Mesenteric fat pad (tissue), 1 donor: ENCODE measurements around the gene NAA50. TPM values are rescaled to one million over a fixed set of nuclear protein-coding genes. Genes with fewer than 3 reads are reported as not detected.

Experiments used
- DNase-seq: peaks from one replicate; pipeline ENCODE4 v3.0.0-alpha.2; 2020; ENCODE audit warnings: low spot score
- total RNA-seq: library from RNA; stranded (reverse); fragmentation: NEBNext Ultra II Directional; extraction: Animal tissue kit (Norgen Biotek cat#: 25700); gene quantifications from one replicate; pipeline ENCODE4 v1.2.1, GENCODE V29; 2021
- donor health status: DM: yes; HTN: yes; CAD: no.

Gene NAA50
- total RNA-seq, 1 donor from 2014 or later, result 175 TPM

DNA sequence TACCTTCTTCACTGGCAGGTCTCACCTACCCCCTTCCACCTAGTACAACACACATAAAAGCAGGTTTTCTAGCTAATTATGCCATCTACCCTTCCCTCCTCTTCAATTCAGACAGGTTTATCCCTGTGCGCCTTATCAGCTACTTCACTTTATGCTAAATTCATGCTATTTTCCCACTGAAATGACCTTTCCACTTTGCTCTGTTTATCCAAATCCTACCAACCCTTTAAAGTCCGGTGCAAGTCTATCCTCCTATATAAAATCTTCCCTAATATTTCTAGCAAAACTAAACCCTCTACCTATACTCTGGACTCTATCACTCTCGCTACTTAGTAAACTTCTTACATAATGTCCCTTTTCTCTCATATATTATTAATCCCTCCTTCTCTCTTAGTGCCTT lies 55.6 kb downstream of the NAA50 start:
- no peak for DNase-seq

DNA sequence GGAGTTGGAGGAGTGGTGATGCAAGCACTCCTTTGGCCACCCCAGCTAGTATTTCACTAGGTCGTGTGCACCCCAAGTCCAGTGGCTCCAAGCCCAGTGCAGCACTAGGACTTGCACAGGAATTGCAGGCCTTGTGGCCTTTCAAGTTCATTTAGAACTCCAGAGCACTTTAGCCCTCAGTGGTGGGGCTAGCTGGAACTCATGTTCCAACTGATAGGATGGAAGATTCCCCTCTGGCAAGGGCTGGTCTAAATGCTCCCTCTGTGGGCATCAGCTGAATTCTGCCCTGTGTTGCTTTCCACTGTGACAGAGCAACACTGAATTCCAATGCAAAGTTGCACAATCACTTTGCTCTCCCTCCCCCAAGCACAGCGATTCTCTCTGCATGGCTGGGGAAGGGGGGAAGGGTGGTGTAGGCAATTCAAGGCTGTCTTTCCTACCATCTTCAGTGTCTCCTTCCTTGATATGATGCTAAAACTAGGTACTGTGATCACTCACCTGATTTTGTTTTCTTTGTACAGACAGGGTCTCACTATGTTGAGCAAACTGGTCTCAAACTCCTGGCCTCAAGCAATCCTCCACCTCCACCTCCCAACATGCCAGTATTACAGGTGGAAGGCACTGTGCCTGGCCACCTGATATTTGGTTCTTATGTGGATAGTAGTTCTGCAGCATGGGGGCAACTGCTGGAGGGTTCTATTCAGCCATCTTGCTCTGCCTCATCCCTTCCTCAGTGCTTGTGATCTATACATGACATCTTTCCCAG lies 59.9 kb downstream of the NAA50 start:
- DNase-seq, result no peak

DNA sequence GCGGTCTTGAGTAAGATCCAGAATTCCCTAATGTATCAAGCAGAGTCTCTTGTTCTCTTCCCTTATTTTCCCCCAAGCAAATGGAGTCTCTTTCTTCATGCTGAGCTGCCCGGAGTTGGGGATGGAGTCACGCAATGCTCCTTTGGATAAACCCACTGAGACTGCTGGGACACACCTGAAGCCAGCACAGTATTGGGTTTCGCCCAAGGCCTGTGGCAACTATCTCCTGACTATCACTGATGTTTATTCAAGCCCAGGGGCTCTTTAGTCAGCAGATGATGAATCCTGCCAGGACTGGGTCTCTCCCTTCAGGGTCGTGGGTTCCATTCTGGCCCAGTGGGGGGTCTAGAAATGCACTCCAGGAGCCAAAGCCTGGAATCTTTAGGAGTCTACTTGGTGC lies 60.9 kb downstream of the NAA50 start:
- no peak for DNase-seq

DNA sequence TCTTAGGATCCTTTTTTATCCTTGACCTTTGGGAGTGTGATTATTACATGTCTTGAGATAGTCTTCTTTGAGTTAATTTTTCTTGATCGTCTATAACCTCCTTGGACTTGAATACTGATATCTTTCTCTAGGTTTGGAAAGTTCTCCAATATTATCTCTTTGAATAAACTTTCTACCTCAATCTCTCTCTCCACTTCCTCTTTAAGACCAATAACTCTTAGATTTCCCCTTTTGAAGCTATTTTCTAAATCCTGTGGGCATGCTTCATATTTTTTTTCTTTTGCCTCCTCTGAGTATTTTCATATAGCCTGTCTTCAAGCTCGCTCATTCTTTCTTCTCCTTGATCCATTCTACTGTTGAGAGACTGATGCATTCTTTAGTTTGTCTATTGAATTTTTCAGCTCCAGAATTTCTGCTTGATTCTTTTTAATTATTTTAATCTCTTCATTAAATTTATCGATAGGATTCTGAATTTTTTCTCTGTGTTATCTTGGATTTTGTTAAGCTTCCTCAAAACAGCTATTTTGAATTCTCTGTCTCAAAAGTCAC lies 61.7 kb downstream of the NAA50 start:
- no peak for DNase-seq

DNA sequence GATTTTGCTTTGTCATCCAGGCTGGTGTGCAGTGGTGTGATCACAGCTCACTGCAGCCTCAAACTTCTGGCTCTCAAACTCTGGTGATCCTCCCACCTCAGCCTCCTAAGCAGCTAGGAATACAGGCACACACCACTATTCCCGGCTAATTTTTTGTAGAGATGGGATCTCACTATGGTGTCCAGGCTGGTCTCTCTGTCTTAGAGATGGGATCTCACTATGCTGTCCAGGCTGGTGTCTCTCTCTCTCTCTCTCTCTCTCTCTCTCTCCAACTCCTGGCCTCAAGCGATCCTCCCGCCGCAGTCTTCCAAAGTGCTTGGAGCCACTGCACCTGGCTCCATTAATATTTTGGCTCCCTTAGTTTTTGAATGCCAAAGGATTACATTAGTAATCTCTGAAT lies 67.3 kb downstream of the NAA50 start:
- no peak for DNase-seq

DNA sequence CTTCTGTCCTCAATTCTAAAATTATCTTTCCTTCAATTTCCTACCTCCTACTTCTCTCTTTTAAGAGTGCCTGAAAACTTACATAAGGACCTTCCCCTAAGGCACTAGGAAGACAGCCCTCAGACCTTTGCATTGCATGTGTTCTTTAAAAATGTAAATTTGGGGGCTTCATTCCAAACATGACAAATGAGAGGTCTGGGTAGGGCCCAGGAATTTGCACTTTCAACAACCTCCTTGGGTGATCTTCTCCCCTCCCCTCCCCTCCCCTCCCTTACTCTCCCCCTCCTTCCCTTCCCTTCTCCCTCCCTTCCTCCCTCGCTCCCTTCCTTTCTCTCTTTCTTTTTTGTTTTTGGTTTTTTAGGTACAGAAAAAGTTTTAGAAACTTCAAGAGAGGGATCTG lies 68.3 kb downstream of the NAA50 start:
- no peak for DNase-seq

DNA sequence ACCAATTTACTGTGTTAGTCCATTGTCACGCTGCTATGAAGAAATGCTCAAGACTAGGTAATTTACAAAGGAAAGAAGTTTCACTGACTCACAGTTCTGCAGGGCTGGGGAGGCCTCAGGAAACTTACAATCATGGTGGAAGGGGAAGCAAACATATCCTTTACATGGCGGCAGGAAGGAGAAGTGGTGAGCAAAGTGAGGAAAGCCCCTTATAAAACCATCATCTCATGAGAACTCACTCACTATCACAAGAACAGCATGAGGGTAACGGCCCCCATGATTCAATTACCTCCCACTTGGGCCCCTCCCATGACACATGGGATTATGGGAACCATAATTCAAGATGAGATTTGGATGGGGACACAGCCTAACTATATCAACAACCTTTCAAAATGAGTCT lies 69.8 kb downstream of the NAA50 start:
- DNase-seq, result no peak

DNA sequence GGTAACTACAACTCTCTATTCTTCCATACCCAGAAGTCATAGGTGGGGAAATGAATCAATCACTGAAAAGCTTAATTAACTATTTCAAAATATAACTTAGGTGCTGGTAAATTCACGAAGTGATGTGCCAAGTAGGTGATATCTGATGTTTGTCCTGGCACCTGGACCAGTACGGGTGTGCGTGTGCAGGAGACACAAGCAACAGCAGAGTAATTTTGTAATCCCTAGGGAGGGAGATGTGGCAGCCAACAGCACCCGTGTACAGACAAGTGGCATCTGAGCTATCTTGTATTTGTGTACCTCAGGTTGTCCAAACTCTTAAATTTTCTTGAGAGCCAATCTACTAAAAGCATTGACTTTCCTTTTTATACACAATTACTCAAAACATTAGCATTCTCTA lies 72.5 kb downstream of the NAA50 start:
- DNase-seq, result no peak

DNA sequence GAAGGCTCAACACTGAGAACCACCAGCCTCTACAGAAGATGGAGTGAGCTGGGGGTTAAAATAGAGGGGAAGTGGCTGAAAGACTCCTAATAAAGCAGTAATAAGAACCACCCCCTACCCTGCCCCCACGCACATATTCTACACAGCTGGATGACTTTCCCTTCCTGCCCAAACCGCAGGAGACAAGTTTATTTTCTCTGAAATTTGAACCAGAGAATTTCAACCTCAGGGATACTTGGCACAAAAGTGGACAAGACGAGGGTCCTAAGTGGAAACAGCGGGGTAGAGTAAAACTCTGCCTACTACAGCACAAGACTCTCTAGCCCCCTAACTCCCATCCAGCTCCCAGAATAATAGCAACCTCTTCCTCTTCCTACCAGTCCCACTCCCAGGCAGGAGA lies 78.0 kb downstream of the NAA50 start:
- no peak for DNase-seq

Other genes with a start within 250 kb of the NAA50 start
- gene SPICE1, start 231.1 kb downstream of the NAA50 start, total RNA-seq, result 9.9 TPM
- 1.5 TPM for gene SIDT1, start 213.7 kb downstream of the NAA50 start, total RNA-seq
- gene USF3, start 49.6 kb downstream of the NAA50 start, total RNA-seq, result 15.1 TPM
- gene ATP6V1A, start 786 bp upstream of the NAA50 start, total RNA-seq, result 69.5 TPM
- gene GRAMD1C, start 92.5 kb upstream of the NAA50 start, total RNA-seq, result 1.8 TPM
- 3.7 TPM for gene ZDHHC23, start 201.8 kb upstream of the NAA50 start, total RNA-seq